Measurements from ENCODE around the gene TRIM38. TPM values are rescaled to one million over a fixed set of nuclear protein-coding genes. Genes with fewer than 3 reads are reported as not detected.
A peak's percentile ranks its signal among the peaks of the same experiment; 100 is the strongest.

Gene TRIM38
- total and polyA plus RNA-seq, 2 of the 13 experiments (the other 11 are each of a cell fraction or from before 2014, with no cell fraction given) = 2.5 to 3.1 TPM

DNA sequence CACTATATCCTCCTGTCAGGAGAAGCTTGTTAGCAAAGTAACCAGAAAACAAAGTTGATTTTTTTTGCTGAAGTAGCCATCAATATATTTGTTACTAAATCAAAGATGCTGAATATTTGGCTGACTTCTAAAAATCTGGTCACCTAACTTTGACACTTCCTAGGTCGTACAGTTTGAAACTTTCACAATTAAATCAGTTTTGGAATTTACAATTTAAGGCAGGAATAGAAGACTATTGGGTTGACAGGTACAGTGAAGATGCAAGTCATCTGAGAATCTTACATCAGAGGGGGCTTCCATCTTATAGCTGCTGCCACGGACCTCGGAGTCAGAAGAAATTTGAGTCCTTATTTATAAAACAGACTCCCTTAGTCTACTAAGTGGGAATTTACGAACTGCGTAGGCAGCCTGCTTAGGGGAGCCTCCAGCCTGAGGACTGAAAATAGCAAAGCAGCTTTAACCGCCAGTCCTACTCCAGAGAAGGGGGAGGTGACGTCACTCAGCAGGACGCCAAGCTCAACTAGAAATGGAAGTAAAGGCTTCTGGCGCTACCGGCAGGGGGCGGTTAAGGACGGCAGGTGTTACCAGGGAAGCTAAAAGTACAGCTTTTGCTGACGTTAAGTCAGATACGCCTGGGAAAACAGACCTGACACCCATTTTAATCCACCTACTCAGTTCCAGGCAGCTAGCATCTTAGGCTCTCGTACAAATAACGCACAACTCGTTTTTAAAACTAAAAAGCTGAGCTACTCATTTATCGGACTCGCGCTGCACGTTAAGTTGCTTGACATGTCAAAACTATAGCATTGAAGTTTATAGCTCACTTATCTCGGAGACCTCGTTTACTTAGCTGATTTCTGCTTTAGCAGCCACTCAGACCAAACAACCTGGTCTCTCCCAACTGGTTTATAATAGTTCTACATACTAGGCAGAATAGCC, 63.6 kb downstream of the TRIM38 start (continued):
- TF ChIP-seq ZNF232 (CRISPR knock-in tag; IDR thresholded peaks at IDR 0.05; ENCODE audit: borderline replicate concordance) = no peak
- TF ChIP-seq ZNF761 (CRISPR knock-in tag; conservative IDR thresholded peaks at IDR 0.05) = no peak; the same call in 1 of the 2 replicates
- no peak for TF ChIP-seq ZNF772 (CRISPR knock-in tag; IDR thresholded peaks at IDR 0.05)
- TF ChIP-seq, protein P1, sequence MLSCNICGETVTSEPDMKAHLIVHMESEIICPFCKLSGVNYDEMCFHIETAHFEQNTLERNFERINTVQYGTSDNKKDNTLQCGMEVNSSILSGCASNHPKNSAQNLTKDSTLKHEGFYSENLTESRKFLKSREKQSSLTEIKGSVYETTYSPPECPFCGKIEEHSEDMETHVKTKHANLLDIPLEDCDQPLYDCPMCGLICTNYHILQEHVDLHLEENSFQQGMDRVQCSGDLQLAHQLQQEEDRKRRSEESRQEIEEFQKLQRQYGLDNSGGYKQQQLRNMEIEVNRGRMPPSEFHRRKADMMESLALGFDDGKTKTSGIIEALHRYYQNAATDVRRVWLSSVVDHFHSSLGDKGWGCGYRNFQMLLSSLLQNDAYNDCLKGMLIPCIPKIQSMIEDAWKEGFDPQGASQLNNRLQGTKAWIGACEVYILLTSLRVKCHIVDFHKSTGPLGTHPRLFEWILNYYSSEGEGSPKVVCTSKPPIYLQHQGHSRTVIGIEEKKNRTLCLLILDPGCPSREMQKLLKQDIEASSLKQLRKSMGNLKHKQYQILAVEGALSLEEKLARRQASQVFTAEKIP (CRISPR knock-in tag; IDR thresholded peaks at IDR 0.05; ENCODE audit: borderline replicate concordance) = no peak
- TF ChIP-seq PHF5A (CRISPR knock-in tag; IDR thresholded peaks at IDR 0.05; ENCODE audit: low read depth, unreplicated experiment) = no peak
- no peak for TF ChIP-seq ZNF205 (CRISPR knock-in tag; IDR thresholded peaks at IDR 0.05)
- TF ChIP-seq RBM39 (IDR thresholded peaks at IDR 0.05; ENCODE audit: low read depth, low read length, poor library complexity, severe bottlenecking) = no peak
- TF ChIP-seq, protein P2, sequence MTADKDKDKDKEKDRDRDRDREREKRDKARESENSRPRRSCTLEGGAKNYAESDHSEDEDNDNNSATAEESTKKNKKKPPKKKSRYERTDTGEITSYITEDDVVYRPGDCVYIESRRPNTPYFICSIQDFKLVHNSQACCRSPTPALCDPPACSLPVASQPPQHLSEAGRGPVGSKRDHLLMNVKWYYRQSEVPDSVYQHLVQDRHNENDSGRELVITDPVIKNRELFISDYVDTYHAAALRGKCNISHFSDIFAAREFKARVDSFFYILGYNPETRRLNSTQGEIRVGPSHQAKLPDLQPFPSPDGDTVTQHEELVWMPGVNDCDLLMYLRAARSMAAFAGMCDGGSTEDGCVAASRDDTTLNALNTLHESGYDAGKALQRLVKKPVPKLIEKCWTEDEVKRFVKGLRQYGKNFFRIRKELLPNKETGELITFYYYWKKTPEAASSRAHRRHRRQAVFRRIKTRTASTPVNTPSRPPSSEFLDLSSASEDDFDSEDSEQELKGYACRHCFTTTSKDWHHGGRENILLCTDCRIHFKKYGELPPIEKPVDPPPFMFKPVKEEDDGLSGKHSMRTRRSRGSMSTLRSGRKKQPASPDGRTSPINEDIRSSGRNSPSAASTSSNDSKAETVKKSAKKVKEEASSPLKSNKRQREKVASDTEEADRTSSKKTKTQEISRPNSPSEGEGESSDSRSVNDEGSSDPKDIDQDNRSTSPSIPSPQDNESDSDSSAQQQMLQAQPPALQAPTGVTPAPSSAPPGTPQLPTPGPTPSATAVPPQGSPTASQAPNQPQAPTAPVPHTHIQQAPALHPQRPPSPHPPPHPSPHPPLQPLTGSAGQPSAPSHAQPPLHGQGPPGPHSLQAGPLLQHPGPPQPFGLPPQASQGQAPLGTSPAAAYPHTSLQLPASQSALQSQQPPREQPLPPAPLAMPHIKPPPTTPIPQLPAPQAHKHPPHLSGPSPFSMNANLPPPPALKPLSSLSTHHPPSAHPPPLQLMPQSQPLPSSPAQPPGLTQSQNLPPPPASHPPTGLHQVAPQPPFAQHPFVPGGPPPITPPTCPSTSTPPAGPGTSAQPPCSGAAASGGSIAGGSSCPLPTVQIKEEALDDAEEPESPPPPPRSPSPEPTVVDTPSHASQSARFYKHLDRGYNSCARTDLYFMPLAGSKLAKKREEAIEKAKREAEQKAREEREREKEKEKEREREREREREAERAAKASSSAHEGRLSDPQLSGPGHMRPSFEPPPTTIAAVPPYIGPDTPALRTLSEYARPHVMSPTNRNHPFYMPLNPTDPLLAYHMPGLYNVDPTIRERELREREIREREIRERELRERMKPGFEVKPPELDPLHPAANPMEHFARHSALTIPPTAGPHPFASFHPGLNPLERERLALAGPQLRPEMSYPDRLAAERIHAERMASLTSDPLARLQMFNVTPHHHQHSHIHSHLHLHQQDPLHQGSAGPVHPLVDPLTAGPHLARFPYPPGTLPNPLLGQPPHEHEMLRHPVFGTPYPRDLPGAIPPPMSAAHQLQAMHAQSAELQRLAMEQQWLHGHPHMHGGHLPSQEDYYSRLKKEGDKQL (CRISPR knock-in tag; IDR thresholded peaks at IDR 0.05; ENCODE audit: low read depth) = no peak
- TF ChIP-seq ZNF572 (CRISPR knock-in tag; IDR thresholded peaks at IDR 0.05) = no peak
- no peak; the same call in 1 of the 2 replicates for TF ChIP-seq TOE1 (CRISPR knock-in tag; IDR thresholded peaks at IDR 0.05)
- no peak for TF ChIP-seq ADNP (CRISPR knock-in tag; IDR thresholded peaks at IDR 0.05)
- no peak for TF ChIP-seq ZNF530 (CRISPR knock-in tag; IDR thresholded peaks at IDR 0.05; ENCODE audit: low read depth)
- TF ChIP-seq, protein P3, sequence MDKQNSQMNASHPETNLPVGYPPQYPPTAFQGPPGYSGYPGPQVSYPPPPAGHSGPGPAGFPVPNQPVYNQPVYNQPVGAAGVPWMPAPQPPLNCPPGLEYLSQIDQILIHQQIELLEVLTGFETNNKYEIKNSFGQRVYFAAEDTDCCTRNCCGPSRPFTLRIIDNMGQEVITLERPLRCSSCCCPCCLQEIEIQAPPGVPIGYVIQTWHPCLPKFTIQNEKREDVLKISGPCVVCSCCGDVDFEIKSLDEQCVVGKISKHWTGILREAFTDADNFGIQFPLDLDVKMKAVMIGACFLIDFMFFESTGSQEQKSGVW (CRISPR knock-in tag; IDR thresholded peaks at IDR 0.05; ENCODE audit: borderline replicate concordance) = no peak
- peak; percentile 73 for TF ChIP-seq GATAD1 (CRISPR knock-in tag; IDR thresholded peaks at IDR 0.05)
- no peak for TF ChIP-seq ZNF629 (CRISPR knock-in tag; conservative IDR thresholded peaks at IDR 0.05)
- no peak for TF ChIP-seq ARNT (IDR thresholded peaks at IDR 0.05)
- peak; percentile 74; the same call in 1 of the 2 replicates for TF ChIP-seq ZKSCAN1 (IDR thresholded peaks at IDR 0.05; ENCODE audit: low read length)
- TF ChIP-seq THAP11 (CRISPR knock-in tag; IDR thresholded peaks at IDR 0.05) = peak; percentile 51; the same call in 1 of the 2 replicates
